ENCODE measurements around the gene TRIM9. TPM values are rescaled to one million over a fixed set of nuclear protein-coding genes. Genes with fewer than 3 reads are reported as not detected.
A peak's percentile ranks its signal among the peaks of the same experiment; 100 is the strongest.

TRIM9 gene
- total RNA-seq, 1 donor from 2014 or later = 1.7 TPM

GRCh38 chr14:51131516-51131915 lies 36.6 kb upstream of the TRIM9 start:
- DNase-seq (ENCODE audit: low spot score, unreplicated experiment) = no peak
- H3K4me1 Mint-ChIP-seq (ENCODE audit: low read depth) = no peaks in the 10 kb centered on the region
- H3K4me3 Mint-ChIP-seq (ENCODE audit: low read depth) = no peak overlapping the region
- H3K27me3 Mint-ChIP-seq = no peaks in the 10 kb centered on the region
- H3K36me3 Mint-ChIP-seq (ENCODE audit: insufficient read depth) = peaks cover 2% of the 10 kb centered on the region
- TF ChIP-seq CTCF (IDR thresholded peaks at IDR 0.05; ENCODE audit: unreplicated experiment) = no peak
- H3K27ac Mint-ChIP-seq = no peak overlapping the region
- peaks cover 20% of the 10 kb centered on the region for H3K9me3 Mint-ChIP-seq (ENCODE audit: low read depth)

- no peaks in the 10 kb centered on the region for H3K4me1 Mint-ChIP-seq (ENCODE audit: low read depth)
- no peaks in the 10 kb centered on the region for H3K27me3 Mint-ChIP-seq
- peak; percentile 16 for TF ChIP-seq CTCF (IDR thresholded peaks at IDR 0.05; ENCODE audit: unreplicated experiment)
- H3K9me3 Mint-ChIP-seq (ENCODE audit: low read depth) = peaks cover 19% of the 10 kb centered on the region
- no peak overlapping the region for H3K27ac Mint-ChIP-seq
- no peak overlapping the region for H3K4me3 Mint-ChIP-seq (ENCODE audit: low read depth)
- DNase-seq (ENCODE audit: low spot score, unreplicated experiment) = no peak
- H3K36me3 Mint-ChIP-seq (ENCODE audit: insufficient read depth) = peaks cover 2% of the 10 kb centered on the region
Measured at GRCh38 chr14:51129130-51129529, 34.2 kb upstream of the TRIM9 start.

DNA sequence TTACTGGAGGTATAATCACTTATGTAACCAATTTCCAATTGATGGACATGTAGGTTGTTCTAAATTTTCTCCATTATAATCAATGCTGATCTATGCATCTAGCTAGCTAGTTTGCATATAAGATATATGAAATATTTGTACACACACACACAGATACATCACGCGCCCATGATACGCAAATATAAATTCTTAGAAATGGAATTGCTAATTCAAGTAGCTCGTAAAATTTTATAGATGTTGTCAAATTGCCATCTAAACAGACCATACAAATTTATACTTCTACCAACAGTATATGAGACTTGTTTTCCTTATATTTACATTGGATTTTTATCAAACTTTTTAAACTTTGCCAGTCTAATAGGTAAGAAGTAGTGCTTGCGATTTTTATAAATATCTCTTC lies 29.1 kb upstream of the TRIM9 start:
- peaks cover 11% of the 10 kb centered on the region for H3K9me3 Mint-ChIP-seq (ENCODE audit: low read depth)
- H3K27ac Mint-ChIP-seq = no peak overlapping the region
- peaks cover 34% of the 10 kb centered on the region for H3K4me1 Mint-ChIP-seq (ENCODE audit: low read depth)
- no peak for TF ChIP-seq CTCF (IDR thresholded peaks at IDR 0.05; ENCODE audit: unreplicated experiment)
- no peaks in the 10 kb centered on the region for H3K27me3 Mint-ChIP-seq
- DNase-seq (ENCODE audit: low spot score, unreplicated experiment) = no peak
- H3K36me3 Mint-ChIP-seq (ENCODE audit: insufficient read depth) = no peaks in the 10 kb centered on the region
- H3K4me3 Mint-ChIP-seq (ENCODE audit: low read depth) = no peak overlapping the region

DNA sequence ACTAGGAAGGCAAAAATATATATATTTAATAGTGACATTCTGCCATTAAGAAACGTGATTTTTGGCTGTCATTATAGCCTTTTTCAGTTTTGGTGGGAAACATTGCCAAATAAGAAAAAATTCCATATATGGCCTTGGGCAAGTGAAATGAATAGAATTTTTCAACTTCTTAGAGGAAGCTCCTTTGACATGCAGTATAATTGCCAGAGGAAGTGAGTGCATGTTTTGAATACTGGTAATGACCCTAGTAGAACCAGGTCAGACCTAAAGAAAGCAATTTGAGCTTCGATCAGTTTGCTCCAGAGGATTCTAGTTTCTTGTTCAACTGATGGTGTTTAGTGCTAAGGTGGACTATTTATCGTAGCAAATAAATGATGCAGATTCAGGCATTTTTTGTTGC lies 26.2 kb upstream of the TRIM9 start:
- TF ChIP-seq CTCF (IDR thresholded peaks at IDR 0.05; ENCODE audit: unreplicated experiment) = no peak
- H3K4me1 Mint-ChIP-seq (ENCODE audit: low read depth) = peaks cover 35% of the 10 kb centered on the region
- no peak overlapping the region for H3K4me3 Mint-ChIP-seq (ENCODE audit: low read depth)
- H3K27me3 Mint-ChIP-seq = peaks cover 7% of the 10 kb centered on the region
- H3K27ac Mint-ChIP-seq = no peak overlapping the region
- no peaks in the 10 kb centered on the region for H3K36me3 Mint-ChIP-seq (ENCODE audit: insufficient read depth)
- H3K9me3 Mint-ChIP-seq (ENCODE audit: low read depth) = peaks cover 5% of the 10 kb centered on the region
- DNase-seq (ENCODE audit: low spot score, unreplicated experiment) = no peak

GRCh38 chr14:51119411-51120051 lies 24.6 kb upstream of the TRIM9 start:
- H3K27me3 Mint-ChIP-seq = peaks cover 7% of the 10 kb centered on the region

More at GRCh38 chr14:51119411-51120051, 24.6 kb upstream of the TRIM9 start:
- DNase-seq (ENCODE audit: low spot score, unreplicated experiment) = no peak
- H3K27ac Mint-ChIP-seq = no peak overlapping the region
- TF ChIP-seq CTCF (IDR thresholded peaks at IDR 0.05; ENCODE audit: unreplicated experiment) = no peak
- no peaks in the 10 kb centered on the region for H3K9me3 Mint-ChIP-seq (ENCODE audit: low read depth)
- H3K4me1 Mint-ChIP-seq (ENCODE audit: low read depth) = peaks cover 35% of the 10 kb centered on the region
- no peak overlapping the region for H3K4me3 Mint-ChIP-seq (ENCODE audit: low read depth)
- no peaks in the 10 kb centered on the region for H3K36me3 Mint-ChIP-seq (ENCODE audit: insufficient read depth)

Measured in progenitor cell of endocrine pancreas (in vitro differentiated cells).